Measurements from ENCODE around the gene FLT1. TPM values are rescaled to one million over a fixed set of nuclear protein-coding genes. Genes with fewer than 3 reads are reported as not detected.
A peak's percentile ranks its signal among the peaks of the same experiment; 100 is the strongest.

FLT1 gene
- total RNA-seq, 1 donor from 2014 or later = 72.4 TPM

- ATAC-seq (no peak), DNase-seq (no peak)
- no peak overlapping the region for H3K27ac ChIP-seq
- no peaks in the 10 kb centered on the region for H3K9me3 ChIP-seq
- intact Hi-C loops (cut with DNase I) = loop anchor here (10.0 kb wide), 2 partner anchors 167 to 307 kb away; partner anchors contain the start of gene FLT1
- H3K4me3 ChIP-seq = no peak overlapping the region
- TF ChIP-seq CTCF (IDR thresholded peaks at IDR 0.05) = no peak
- no peaks in the 10 kb centered on the region for H3K27me3 ChIP-seq
- no peaks in the 10 kb centered on the region for H3K36me3 ChIP-seq
- H3K4me1 ChIP-seq = peaks cover 14% of the 10 kb centered on the region
Measured at GRCh38 chr13:28327373-28328270, 167.3 kb downstream of the FLT1 start.

GRCh38 chr13:28326056-28326455, 168.9 kb downstream of the FLT1 start:
- Histone ChIP-seq H3K9me3 (no peaks in the 10 kb centered on the region), H3K36me3 (no peaks in the 10 kb centered on the region), H3K4me1 (peaks cover 14% of the 10 kb centered on the region), H3K27me3 (no peaks in the 10 kb centered on the region), H3K27ac (no peak overlapping the region), H3K4me3 (no peak overlapping the region)
- DNase-seq (no peak), ATAC-seq (no peak)
- intact Hi-C loops (cut with DNase I) = loop anchor here (10.0 kb wide), 2 partner anchors 169 to 309 kb away; partner anchors contain the start of gene FLT1
- TF ChIP-seq CTCF (IDR thresholded peaks at IDR 0.05) = no peak

GRCh38 chr13:28325022-28325421, 169.9 kb downstream of the FLT1 start:
- Histone ChIP-seq H3K4me1 (peaks cover 13% of the 10 kb centered on the region), H3K4me3 (no peak overlapping the region), H3K27me3 (no peaks in the 10 kb centered on the region), H3K9me3 (no peaks in the 10 kb centered on the region), H3K27ac (no peak overlapping the region), H3K36me3 (no peaks in the 10 kb centered on the region)
- ATAC-seq = no peak
- no peak for TF ChIP-seq CTCF (IDR thresholded peaks at IDR 0.05)
- DNase-seq = no peak
- intact Hi-C loops (cut with DNase I) = loop anchor here (10.0 kb wide), 2 partner anchors 170 to 310 kb away; partner anchors contain the start of gene FLT1

DNA sequence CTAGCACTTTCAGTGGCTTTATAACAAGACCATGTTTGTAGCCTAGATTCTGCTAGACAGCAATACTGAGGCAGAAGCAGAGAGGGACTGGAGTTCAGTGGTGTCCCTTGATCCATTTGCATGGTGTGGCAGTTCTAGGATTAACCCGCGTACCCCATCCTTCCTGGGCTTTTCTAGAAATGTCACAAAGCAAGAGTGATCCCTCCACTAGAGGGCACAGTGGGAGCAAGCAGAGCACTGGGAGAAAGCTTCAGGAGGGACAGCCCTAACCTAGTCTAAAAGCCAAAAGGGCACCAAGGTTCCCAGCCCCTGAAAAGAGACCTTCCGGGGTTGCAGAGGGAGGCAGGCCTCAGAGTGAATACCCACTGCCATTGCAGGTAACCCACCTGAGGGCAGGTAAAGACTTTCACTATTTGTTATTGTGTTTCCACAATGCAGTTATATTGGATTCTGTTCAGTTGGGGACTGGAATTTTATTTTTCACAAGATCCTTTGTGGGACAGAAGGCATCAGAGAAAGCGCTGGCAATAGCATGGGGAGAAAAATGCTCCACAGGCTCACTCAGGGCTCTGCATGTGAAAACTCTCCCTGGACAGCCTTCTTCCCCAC, 170.6 kb downstream of the FLT1 start:
- Histone ChIP-seq H3K4me3 (no peak overlapping the region), H3K9me3 (no peaks in the 10 kb centered on the region), H3K27me3 (no peaks in the 10 kb centered on the region), H3K36me3 (no peaks in the 10 kb centered on the region), H3K27ac (no peak overlapping the region), H3K4me1 (peaks cover 6% of the 10 kb centered on the region)
- intact Hi-C loops (cut with DNase I) = loop anchor here (10.0 kb wide), 2 partner anchors 171 to 311 kb away; partner anchors contain the start of gene FLT1
- TF ChIP-seq CTCF (IDR thresholded peaks at IDR 0.05) = peak; percentile 82
- ATAC-seq (peak; percentile 94), DNase-seq (no peak)

DNA sequence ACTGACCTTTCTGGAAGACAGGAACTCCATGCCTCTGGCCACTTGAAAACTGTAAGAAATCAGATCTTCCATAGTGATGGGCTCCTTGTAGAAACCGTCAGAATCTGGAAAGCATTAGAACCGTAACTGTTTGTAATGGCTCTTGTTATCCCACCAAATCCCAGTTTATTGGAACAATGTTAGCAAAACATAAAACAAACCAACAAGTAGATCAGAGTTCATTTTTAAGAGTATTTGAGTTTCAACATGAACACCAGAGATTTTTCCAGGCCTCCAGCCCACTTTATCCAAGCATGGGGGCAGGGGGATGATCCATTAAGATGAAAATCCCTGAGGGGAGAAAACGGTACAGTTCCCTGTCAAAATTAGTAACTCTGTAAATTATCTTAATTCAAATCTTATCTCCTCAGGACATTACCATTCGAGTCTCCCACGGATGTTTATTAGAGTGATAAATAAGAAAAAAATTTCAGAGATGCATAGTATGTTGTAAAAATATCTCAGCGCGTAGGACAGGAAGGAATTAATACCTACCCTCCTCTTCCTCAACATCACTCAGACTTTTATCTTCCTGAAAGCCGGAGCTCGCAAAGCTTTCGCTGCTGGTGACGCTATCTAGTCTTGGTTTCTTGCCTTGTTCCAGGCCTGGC, 172.5 kb downstream of the FLT1 start:
- DNase-seq (no peak), ATAC-seq (no peak)
- intact Hi-C loops (cut with DNase I) = loop anchor here (10.0 kb wide), 2 partner anchors 172 to 312 kb away; partner anchors contain the start of gene FLT1
- no peaks in the 10 kb centered on the region for H3K36me3 ChIP-seq
- no peak for TF ChIP-seq CTCF (IDR thresholded peaks at IDR 0.05)
- no peaks in the 10 kb centered on the region for H3K9me3 ChIP-seq
- no peaks in the 10 kb centered on the region for H3K4me1 ChIP-seq
- H3K27me3 ChIP-seq = no peaks in the 10 kb centered on the region
- H3K27ac ChIP-seq = no peak overlapping the region
- no peak overlapping the region for H3K4me3 ChIP-seq
